ENCODE results near the gene FRMD7.

FRMD7 gene

GRCh38 chrX:132044953-132045352, 82.9 kb downstream of the FRMD7 start:
- no peaks in the 10 kb centered on the region for H3K9me3 Mint-ChIP-seq
- no peaks in the 10 kb centered on the region for H3K36me3 Mint-ChIP-seq (ENCODE audit: low read depth)
- H3K4me1 Mint-ChIP-seq = peaks cover 49% of the 10 kb centered on the region
- H3K27ac Mint-ChIP-seq = no peak overlapping the region
- no peak overlapping the region for H3K4me3 Mint-ChIP-seq
- H3K27me3 Mint-ChIP-seq (ENCODE audit: low read depth) = no peaks in the 10 kb centered on the region
- TF ChIP-seq CTCF (IDR thresholded peaks at IDR 0.05; ENCODE audit: unreplicated experiment in 3 of 3) = no peak

- Mint-ChIP-seq H3K27me3 (ENCODE audit: low read depth) (no peaks in the 10 kb centered on the region), H3K4me1 (peaks cover 59% of the 10 kb centered on the region), H3K9me3 (no peaks in the 10 kb centered on the region), H3K36me3 (ENCODE audit: low read depth) (no peaks in the 10 kb centered on the region), H3K4me3 (no peak overlapping the region), H3K27ac (no peak overlapping the region)
- no peak for TF ChIP-seq CTCF (IDR thresholded peaks at IDR 0.05; ENCODE audit: unreplicated experiment in 3 of 3)
Measured at GRCh38 chrX:132043977-132044376, 83.8 kb downstream of the FRMD7 start.

- Mint-ChIP-seq H3K9me3 (no peaks in the 10 kb centered on the region), H3K36me3 (ENCODE audit: low read depth) (no peaks in the 10 kb centered on the region), H3K27me3 (ENCODE audit: low read depth) (no peaks in the 10 kb centered on the region), H3K27ac (peak overlapping the region in 1 of 3 experiments; percentile 3), H3K4me3 (no peak overlapping the region), H3K4me1 (peaks cover 66% of the 10 kb centered on the region)
- no peak for TF ChIP-seq CTCF (IDR thresholded peaks at IDR 0.05; ENCODE audit: unreplicated experiment in 3 of 3)
Measured at GRCh38 chrX:132041015-132041414, 86.8 kb downstream of the FRMD7 start.

GRCh38 chrX:132040066-132040465, 87.8 kb downstream of the FRMD7 start:
- no peak for TF ChIP-seq CTCF (IDR thresholded peaks at IDR 0.05; ENCODE audit: unreplicated experiment in 3 of 3)
- H3K4me1 Mint-ChIP-seq = peaks cover 62% of the 10 kb centered on the region
- no peak overlapping the region for H3K27ac Mint-ChIP-seq
- H3K36me3 Mint-ChIP-seq (ENCODE audit: low read depth) = no peaks in the 10 kb centered on the region
- H3K4me3 Mint-ChIP-seq = no peak overlapping the region
- H3K27me3 Mint-ChIP-seq (ENCODE audit: low read depth) = no peaks in the 10 kb centered on the region
- no peaks in the 10 kb centered on the region for H3K9me3 Mint-ChIP-seq

GRCh38 chrX:132037479-132037993, 90.3 kb downstream of the FRMD7 start:
- Mint-ChIP-seq H3K9me3 (no peaks in the 10 kb centered on the region), H3K27me3 (ENCODE audit: low read depth) (no peaks in the 10 kb centered on the region), H3K27ac (peak overlapping the region in 1 of 3 experiments; percentile 25), H3K36me3 (ENCODE audit: low read depth) (peaks cover 5% of the 10 kb centered on the region), H3K4me3 (peak overlapping the region in 1 of 3 experiments; percentile 13), H3K4me1 (peaks cover 65% of the 10 kb centered on the region)
- no peak for TF ChIP-seq CTCF (IDR thresholded peaks at IDR 0.05; ENCODE audit: unreplicated experiment in 3 of 3)

- TF ChIP-seq CTCF (IDR thresholded peaks at IDR 0.05; ENCODE audit: unreplicated experiment in 3 of 3) = no peak
- H3K9me3 Mint-ChIP-seq = no peaks in the 10 kb centered on the region
- H3K4me3 Mint-ChIP-seq = no peak overlapping the region
- H3K27me3 Mint-ChIP-seq (ENCODE audit: low read depth) = no peaks in the 10 kb centered on the region
- peaks cover 64% of the 10 kb centered on the region for H3K4me1 Mint-ChIP-seq
- peak overlapping the region in 1 of 3 experiments; percentile 49 for H3K27ac Mint-ChIP-seq
- peaks cover 5% of the 10 kb centered on the region for H3K36me3 Mint-ChIP-seq (ENCODE audit: low read depth)
Measured at GRCh38 chrX:132034648-132035047, 93.2 kb downstream of the FRMD7 start.
